ENCODE measurements around the gene MAP2K1.

Gene MAP2K1

DNA sequence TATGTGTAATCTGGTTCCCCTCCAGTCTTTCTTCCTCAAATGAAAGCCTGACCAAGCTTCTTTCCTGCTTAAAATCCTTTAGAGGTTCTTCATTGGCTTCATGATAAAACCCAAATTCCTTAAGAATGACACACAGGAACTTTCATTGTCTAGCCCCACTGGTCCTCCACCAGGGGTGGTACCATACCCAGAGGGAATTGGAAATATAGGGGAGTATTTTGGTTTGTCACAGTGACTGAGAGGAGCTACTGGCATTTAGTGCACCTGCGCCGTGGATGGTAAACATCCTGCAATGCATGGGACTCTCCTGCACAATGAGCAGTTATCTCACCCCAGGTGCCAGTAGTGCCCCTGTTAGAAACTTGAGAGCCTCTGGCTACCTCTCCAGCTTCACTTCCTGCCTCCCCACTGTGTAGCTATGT is 129.2 kb downstream of the MAP2K1 start:
- H3K27ac ChIP-seq (ENCODE audit: insufficient read depth, low read length, poor library complexity, severe bottlenecking), result no peak overlapping the region
- H3K36me3 ChIP-seq (ENCODE audit: control insufficient read depth, insufficient read depth, low read length), result peaks cover 4% of the 10 kb centered on the region
- no peaks in the 10 kb centered on the region for H3K9me3 ChIP-seq (ENCODE audit: control insufficient read depth, low read length)
- no peaks in the 10 kb centered on the region for H3K27me3 ChIP-seq (replicated peaks; ENCODE audit: control insufficient read depth, insufficient read depth, low read length, poor library complexity, severe bottlenecking)
- H3K4me3 ChIP-seq (ENCODE audit: insufficient read depth, low read depth, low read length, poor library complexity, severe bottlenecking), result no peak overlapping the region
- no peaks in the 10 kb centered on the region for H3K4me1 ChIP-seq (ENCODE audit: control insufficient read depth, insufficient read depth, low read length, poor library complexity, severe bottlenecking)
- DNase-seq, result no peak

DNA sequence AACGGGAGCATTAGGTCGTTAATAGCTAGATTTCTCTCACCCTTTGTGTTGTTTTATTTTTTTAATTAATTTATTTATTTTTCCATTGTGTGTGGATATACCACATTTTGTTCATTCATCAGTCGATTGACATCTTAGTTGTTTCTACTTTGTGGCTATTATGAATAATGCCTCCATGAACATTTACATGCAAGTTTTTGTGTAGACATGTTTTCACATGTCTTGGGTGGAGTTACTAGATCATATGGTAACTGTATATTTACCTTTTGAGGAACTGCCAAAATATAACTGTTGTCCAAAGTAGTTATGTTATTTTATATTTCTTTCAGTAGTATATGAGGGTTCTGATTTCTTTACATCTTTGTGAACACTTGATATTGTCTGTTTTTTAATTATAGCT is 137.2 kb downstream of the MAP2K1 start:
- H3K27me3 ChIP-seq (replicated peaks; ENCODE audit: control insufficient read depth, insufficient read depth, low read length, poor library complexity, severe bottlenecking), result no peaks in the 10 kb centered on the region
- H3K27ac ChIP-seq (ENCODE audit: insufficient read depth, low read length, poor library complexity, severe bottlenecking), result no peak overlapping the region
- H3K36me3 ChIP-seq (ENCODE audit: control insufficient read depth, insufficient read depth, low read length), result peaks cover 3% of the 10 kb centered on the region
- H3K9me3 ChIP-seq (ENCODE audit: control insufficient read depth, low read length), result no peaks in the 10 kb centered on the region
- no peaks in the 10 kb centered on the region for H3K4me1 ChIP-seq (ENCODE audit: control insufficient read depth, insufficient read depth, low read length, poor library complexity, severe bottlenecking)
- no peak overlapping the region for H3K4me3 ChIP-seq (ENCODE audit: insufficient read depth, low read depth, low read length, poor library complexity, severe bottlenecking)
- no peak for DNase-seq

DNA sequence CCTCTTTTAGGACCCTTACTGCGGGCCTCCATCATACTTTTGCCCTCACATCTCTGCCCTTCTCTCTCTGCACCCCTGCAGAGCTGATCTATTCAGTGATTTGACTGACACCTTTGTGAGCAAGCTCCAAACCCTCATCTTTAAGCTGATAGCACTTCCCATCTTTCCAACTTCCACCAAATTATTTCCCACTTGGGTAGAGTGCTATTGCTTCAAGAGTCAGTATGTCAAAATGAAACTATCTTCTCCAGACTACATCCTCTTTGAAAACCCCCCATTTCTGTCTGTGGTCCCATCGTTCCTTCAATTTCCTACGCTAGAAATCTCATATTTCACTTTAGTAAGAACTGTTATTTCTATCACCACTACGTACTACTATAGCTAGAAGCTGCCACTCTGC is 138.1 kb downstream of the MAP2K1 start:
- Histone ChIP-seq H3K27me3 (replicated peaks; ENCODE audit: control insufficient read depth, insufficient read depth, low read length, poor library complexity, severe bottlenecking) (no peaks in the 10 kb centered on the region), H3K4me3 (ENCODE audit: insufficient read depth, low read depth, low read length, poor library complexity, severe bottlenecking) (no peak overlapping the region), H3K4me1 (ENCODE audit: control insufficient read depth, insufficient read depth, low read length, poor library complexity, severe bottlenecking) (no peaks in the 10 kb centered on the region), H3K9me3 (ENCODE audit: control insufficient read depth, low read length) (no peaks in the 10 kb centered on the region), H3K36me3 (ENCODE audit: control insufficient read depth, insufficient read depth, low read length) (peaks cover 10% of the 10 kb centered on the region), H3K27ac (ENCODE audit: insufficient read depth, low read length, poor library complexity, severe bottlenecking) (no peak overlapping the region)
- DNase-seq, result no peak

DNA sequence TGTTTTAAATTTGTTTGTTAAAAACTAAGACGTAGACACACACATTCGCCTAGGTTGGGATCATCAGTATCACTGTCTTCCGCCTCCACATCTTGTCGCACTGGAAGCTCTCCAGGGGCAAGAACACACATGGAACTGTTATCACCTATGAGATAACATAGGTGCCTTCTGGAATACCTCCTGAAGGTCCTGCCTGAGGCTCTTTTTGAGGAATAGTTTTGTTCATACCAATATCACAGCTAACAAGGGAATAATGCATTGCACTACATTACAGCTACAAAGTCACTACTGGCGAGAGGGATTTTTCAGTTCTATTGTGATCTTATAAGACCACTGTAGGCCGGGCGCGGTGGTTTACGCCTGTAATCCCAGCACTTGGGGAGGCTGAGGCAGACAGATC is 148.3 kb downstream of the MAP2K1 start:
- Histone ChIP-seq H3K36me3 (ENCODE audit: control insufficient read depth, insufficient read depth, low read length) (peaks cover 2% of the 10 kb centered on the region), H3K4me3 (ENCODE audit: insufficient read depth, low read depth, low read length, poor library complexity, severe bottlenecking) (no peak overlapping the region), H3K27ac (ENCODE audit: insufficient read depth, low read length, poor library complexity, severe bottlenecking) (no peak overlapping the region), H3K27me3 (replicated peaks; ENCODE audit: control insufficient read depth, insufficient read depth, low read length, poor library complexity, severe bottlenecking) (no peaks in the 10 kb centered on the region), H3K4me1 (ENCODE audit: control insufficient read depth, insufficient read depth, low read length, poor library complexity, severe bottlenecking) (no peaks in the 10 kb centered on the region), H3K9me3 (ENCODE audit: control insufficient read depth, low read length) (no peaks in the 10 kb centered on the region)
- no peak for DNase-seq
